ENCODE results near the gene PRDX5. TPM values are rescaled to one million over a fixed set of nuclear protein-coding genes. Genes with fewer than 3 reads are reported as not detected.

The PRDX5 gene
- total and polyA plus RNA-seq, 9 of the 15 experiments (the other 6 are each of a cell fraction or from before 2014, with no cell fraction given), result 40.8 to 327 (median 204) TPM

DNA sequence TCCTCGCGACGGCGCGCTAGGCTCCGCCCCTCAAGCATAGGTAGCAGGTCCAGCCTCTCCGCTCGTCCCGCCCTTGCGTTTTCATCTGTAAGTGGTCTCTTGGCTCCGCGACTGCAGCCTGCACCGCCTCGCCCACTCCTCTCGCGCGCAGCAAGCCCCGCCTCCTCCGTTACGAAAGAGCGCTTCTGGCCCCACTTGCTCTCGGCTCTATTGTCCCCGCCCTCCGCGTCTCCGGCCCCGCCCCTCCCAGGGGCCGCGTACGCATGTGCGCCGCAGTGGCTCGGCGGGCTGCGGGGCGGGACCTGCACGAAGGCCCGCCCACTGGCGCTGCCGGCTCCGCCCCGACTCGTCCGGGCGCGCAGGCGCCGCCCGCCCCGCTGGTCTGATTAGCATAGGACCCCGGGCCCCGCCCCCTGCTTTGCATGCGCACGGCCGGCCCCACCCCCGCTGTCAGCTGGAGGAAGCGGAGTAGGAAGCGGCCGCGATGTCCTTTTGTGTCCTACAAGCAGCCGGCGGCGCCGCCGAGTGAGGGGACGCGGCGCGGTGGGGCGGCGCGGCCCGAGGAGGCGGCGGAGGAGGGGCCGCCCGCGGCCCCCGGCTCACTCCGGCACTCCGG lies 12.7 kb upstream of the PRDX5 start, which contains the start of gene ESRRA (continued):
- TF ChIP-seq BACH1 (tag; IDR thresholded peaks at IDR 0.05), result no peak
- no peak for TF ChIP-seq NR2F6 (CRISPR knock-in tag; IDR thresholded peaks at IDR 0.05)
- TF ChIP-seq U2AF1 (optimal IDR thresholded peaks at IDR 0.05; ENCODE audit: low read depth, low read length), result no peak
- peak; percentile 24 for TF ChIP-seq CTBP1 (IDR thresholded peaks at IDR 0.05; ENCODE audit: borderline replicate concordance)
- peak; percentile 78 for TF ChIP-seq POLR2G (IDR thresholded peaks at IDR 0.05; ENCODE audit: low read depth, low read length)
- TF ChIP-seq TAF1 (IDR thresholded peaks at IDR 0.05; ENCODE audit: control insufficient read depth, extremely low read depth, insufficient read depth, low read length, severe bottlenecking), result no peak
- peak; percentile 72 for TF ChIP-seq HNRNPK (IDR thresholded peaks at IDR 0.05; ENCODE audit: low read depth, low read length, poor library complexity, severe bottlenecking)
- no peak for TF ChIP-seq DDX20 (tag; IDR thresholded peaks at IDR 0.05; ENCODE audit: low read depth)
- TF ChIP-seq TBP (optimal IDR thresholded peaks at IDR 0.05; ENCODE audit: low read depth, low read length), result peak; percentile 41
- no peak for TF ChIP-seq KDM1A (IDR thresholded peaks at IDR 0.05)
- TF ChIP-seq MAFG (tag; conservative IDR thresholded peaks at IDR 0.05), result no peak
- TF ChIP-seq NFXL1 (CRISPR knock-in tag; IDR thresholded peaks at IDR 0.05), result no peak
- TF ChIP-seq, protein P1, sequence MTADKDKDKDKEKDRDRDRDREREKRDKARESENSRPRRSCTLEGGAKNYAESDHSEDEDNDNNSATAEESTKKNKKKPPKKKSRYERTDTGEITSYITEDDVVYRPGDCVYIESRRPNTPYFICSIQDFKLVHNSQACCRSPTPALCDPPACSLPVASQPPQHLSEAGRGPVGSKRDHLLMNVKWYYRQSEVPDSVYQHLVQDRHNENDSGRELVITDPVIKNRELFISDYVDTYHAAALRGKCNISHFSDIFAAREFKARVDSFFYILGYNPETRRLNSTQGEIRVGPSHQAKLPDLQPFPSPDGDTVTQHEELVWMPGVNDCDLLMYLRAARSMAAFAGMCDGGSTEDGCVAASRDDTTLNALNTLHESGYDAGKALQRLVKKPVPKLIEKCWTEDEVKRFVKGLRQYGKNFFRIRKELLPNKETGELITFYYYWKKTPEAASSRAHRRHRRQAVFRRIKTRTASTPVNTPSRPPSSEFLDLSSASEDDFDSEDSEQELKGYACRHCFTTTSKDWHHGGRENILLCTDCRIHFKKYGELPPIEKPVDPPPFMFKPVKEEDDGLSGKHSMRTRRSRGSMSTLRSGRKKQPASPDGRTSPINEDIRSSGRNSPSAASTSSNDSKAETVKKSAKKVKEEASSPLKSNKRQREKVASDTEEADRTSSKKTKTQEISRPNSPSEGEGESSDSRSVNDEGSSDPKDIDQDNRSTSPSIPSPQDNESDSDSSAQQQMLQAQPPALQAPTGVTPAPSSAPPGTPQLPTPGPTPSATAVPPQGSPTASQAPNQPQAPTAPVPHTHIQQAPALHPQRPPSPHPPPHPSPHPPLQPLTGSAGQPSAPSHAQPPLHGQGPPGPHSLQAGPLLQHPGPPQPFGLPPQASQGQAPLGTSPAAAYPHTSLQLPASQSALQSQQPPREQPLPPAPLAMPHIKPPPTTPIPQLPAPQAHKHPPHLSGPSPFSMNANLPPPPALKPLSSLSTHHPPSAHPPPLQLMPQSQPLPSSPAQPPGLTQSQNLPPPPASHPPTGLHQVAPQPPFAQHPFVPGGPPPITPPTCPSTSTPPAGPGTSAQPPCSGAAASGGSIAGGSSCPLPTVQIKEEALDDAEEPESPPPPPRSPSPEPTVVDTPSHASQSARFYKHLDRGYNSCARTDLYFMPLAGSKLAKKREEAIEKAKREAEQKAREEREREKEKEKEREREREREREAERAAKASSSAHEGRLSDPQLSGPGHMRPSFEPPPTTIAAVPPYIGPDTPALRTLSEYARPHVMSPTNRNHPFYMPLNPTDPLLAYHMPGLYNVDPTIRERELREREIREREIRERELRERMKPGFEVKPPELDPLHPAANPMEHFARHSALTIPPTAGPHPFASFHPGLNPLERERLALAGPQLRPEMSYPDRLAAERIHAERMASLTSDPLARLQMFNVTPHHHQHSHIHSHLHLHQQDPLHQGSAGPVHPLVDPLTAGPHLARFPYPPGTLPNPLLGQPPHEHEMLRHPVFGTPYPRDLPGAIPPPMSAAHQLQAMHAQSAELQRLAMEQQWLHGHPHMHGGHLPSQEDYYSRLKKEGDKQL (CRISPR knock-in tag; IDR thresholded peaks at IDR 0.05; ENCODE audit: borderline replicate concordance), result no peak
- TF ChIP-seq, protein P2, sequence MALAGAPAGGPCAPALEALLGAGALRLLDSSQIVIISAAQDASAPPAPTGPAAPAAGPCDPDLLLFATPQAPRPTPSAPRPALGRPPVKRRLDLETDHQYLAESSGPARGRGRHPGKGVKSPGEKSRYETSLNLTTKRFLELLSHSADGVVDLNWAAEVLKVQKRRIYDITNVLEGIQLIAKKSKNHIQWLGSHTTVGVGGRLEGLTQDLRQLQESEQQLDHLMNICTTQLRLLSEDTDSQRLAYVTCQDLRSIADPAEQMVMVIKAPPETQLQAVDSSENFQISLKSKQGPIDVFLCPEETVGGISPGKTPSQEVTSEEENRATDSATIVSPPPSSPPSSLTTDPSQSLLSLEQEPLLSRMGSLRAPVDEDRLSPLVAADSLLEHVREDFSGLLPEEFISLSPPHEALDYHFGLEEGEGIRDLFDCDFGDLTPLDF (CRISPR knock-in tag; IDR thresholded peaks at IDR 0.05), result no peak; the same call in 1 of the 2 replicates
- TF ChIP-seq ELF2 (CRISPR knock-in tag; IDR thresholded peaks at IDR 0.05), result no peak
- TF ChIP-seq SMARCB1 (IDR thresholded peaks at IDR 0.05; ENCODE audit: insufficient read length, low read depth), result no peak
- no peak for TF ChIP-seq CBX8 (IDR thresholded peaks at IDR 0.05; ENCODE audit: borderline replicate concordance, extremely low read depth, low read depth, low read length, poor library complexity, severe bottlenecking)
- peak; percentile 15; the same call in 1 of the 2 replicates for TF ChIP-seq RB1 (IDR thresholded peaks at IDR 0.05; ENCODE audit: low read depth)
- TF ChIP-seq HMG20A (CRISPR knock-in tag; conservative IDR thresholded peaks at IDR 0.05), result no peak
- TF ChIP-seq, protein P3, sequence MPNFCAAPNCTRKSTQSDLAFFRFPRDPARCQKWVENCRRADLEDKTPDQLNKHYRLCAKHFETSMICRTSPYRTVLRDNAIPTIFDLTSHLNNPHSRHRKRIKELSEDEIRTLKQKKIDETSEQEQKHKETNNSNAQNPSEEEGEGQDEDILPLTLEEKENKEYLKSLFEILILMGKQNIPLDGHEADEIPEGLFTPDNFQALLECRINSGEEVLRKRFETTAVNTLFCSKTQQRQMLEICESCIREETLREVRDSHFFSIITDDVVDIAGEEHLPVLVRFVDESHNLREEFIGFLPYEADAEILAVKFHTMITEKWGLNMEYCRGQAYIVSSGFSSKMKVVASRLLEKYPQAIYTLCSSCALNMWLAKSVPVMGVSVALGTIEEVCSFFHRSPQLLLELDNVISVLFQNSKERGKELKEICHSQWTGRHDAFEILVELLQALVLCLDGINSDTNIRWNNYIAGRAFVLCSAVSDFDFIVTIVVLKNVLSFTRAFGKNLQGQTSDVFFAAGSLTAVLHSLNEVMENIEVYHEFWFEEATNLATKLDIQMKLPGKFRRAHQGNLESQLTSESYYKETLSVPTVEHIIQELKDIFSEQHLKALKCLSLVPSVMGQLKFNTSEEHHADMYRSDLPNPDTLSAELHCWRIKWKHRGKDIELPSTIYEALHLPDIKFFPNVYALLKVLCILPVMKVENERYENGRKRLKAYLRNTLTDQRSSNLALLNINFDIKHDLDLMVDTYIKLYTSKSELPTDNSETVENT (CRISPR knock-in tag; IDR thresholded peaks at IDR 0.05), result peak; percentile 55; the same call in 1 of the 2 replicates
